ENCODE results near the gene TENM4.

GRCh38 chr11:79055856-79056631, 384.8 kb downstream of the TENM4 start:
- no peak for TF ChIP-seq CTCF (CRISPR knock-in tag; IDR thresholded peaks at IDR 0.05)
- TF ChIP-seq GLMP (CRISPR knock-in tag; IDR thresholded peaks at IDR 0.05; ENCODE audit: borderline replicate concordance): no peak
- no peak for TF ChIP-seq CREB3 (CRISPR knock-in tag; IDR thresholded peaks at IDR 0.05)
- no peak for TF ChIP-seq BHLHE40 (IDR thresholded peaks at IDR 0.05; ENCODE audit: low read length)
- no peak for TF ChIP-seq ATF3 (CRISPR knock-in tag; IDR thresholded peaks at IDR 0.05)
- TF ChIP-seq EZH2 (conservative IDR thresholded peaks at IDR 0.05; ENCODE audit: low read depth, low read length): no peak
- TF ChIP-seq ZNF530 (CRISPR knock-in tag; IDR thresholded peaks at IDR 0.05; ENCODE audit: low read depth): no peak

Data from HepG2 (cell line).